Measurements from ENCODE around the gene UMAD1.
A peak's percentile ranks its signal among the peaks of the same experiment; 100 is the strongest.

UMAD1 gene

DNA sequence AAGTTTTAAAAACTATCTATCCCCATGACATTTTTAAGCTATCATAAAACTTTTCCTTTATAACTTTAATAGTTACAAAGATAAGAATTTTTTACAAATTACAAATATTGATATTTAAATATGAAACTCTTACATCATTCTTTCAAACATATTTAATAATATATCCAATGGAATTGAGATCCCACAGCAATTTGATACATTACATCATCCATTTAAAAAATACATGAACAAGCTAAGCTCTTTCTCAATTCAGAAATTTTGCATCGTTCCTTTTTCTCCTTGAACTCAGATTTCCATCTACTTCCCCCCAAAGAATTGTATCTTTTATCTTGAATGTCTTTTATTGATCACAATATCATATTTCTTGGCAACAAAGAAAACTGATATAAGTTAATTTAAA is 209.6 kb downstream of the UMAD1 start:
- no peak for DNase-seq

DNA sequence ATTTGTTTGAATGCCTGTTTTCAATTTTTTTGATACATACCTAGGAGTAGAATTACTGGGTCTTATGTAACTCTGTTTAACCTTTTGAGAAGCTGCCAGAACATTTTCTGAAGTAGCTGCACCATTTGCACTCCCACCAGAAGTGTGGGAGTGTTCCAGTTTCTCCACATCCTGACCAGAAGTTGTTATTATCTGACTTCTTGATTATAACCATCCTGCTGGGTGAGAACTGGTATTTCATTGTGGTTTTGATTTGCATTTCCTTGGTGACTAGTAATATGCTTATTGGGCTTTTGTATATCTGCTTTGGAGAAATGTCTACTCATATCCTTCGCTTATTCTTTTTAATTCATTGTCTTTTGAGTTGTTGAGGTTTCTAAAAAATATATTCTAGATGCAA is 210.8 kb downstream of the UMAD1 start:
- no peak for DNase-seq

DNA sequence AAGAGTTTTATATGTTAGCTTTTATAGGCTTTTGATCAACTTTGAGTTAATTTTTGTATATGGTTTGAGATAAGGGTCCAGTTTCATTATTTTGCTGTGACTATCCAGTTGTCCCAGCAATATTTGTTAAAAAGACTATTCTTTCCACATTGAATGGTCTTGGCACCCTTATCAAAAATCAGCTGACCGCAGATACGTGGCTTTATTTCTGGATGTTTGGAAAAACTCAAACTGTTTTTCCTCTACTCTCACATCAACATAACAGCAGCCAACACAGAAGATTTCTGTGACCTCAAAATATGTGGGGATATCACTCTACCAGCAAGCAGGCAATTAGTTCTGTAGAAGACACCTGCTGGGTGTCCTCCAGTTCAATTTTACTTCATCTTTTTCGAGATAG is 211.4 kb downstream of the UMAD1 start:
- DNase-seq: no peak

DNA sequence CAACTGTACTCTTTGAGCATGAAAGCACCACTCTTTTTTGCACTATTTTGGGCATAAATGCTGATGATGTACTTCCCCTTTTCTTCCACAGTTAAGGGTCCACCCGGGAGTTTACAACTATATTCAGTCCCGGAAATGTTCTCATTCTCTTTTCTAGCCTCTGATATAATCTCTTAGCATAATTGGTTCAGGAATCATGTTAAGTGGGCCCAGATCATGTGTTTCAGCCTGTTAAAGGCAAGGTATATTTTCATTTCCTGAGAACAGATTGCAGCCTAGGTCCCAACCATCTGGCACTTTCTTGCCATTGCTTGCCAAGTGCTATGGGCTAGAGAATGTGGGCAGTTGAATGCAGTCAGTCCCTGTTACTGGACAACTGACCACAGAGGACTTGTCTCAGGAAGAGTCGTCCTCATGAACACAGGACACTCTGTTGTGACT is 216.6 kb downstream of the UMAD1 start:
- no peak for DNase-seq

DNA sequence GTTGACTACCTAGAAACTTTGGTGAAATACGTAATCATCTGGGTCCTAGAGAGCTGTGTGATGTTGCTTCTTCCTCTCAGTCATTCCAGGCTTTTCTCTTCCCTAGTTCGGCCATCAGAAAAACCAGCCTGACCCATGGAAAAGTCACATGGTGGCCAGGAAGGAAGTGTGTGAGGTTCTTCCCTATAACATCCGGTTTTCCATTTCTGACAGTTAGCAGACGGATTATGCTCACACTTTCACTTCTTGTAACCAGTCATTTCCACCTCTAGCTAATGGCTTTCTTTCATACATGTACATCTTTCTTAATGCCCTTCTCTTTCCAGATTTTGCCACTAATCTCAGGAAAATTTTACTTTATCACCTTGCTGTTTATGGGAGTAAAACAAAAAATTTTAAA is 218.0 kb downstream of the UMAD1 start:
- DNase-seq: no peak

DNA sequence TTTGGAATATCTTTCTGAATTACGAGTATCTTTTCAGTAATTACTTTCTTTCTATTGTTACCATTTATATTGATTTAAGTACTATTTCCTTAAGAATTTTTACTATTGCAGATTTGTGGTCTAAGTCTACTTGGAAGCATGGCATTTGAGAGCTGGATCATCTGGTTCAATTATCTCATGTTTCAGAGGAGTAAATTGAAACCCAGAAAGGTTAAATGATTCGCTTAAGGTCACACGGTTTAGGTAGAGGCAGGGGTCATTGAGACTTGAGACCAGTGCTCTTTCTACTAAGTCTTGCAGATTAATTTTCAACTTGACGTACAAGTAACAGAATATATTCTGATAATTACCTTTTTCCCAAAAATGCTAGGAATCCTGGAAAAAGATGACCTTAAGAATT is 218.9 kb downstream of the UMAD1 start:
- no peak for DNase-seq

DNA sequence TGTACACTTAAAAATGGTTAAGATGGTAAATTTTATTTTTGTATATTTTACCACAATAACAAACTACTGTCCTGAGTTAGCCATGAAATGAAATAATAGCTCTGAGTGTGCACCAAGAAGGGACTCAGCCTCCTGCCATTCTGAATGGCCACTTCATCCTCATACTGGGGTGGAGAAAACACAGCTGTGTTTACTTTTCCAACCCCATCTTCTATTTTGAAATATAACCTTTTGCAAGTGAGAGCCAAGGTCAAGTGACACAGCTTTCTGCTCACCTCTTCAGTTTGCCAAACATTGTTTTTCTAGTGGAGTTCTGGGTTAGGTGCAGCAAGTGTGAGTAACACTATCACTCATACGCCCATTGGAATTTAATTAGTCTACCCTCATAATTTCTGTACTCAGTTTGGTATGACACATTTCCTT is 220.7 kb downstream of the UMAD1 start:
- DNase-seq: peak; percentile 70

DNA sequence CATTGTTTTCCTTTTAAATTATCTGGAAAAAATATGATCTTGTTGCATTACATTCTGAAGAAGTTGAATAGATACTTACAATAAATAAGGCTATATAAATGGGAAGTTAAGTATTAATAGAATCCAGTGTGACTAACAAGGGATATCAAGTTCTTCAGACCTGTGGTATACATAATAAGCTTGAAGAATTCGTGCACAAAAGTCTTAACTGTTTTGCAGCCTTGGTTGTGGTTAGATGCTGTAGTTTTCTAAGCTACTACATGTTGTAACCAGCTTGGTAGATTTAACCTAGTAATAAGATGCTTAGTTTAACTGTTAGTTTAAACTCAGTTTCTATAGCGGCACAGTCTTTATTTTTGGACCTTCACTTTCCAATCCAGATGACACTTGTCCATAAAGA is 221.8 kb downstream of the UMAD1 start:
- no peak for DNase-seq

DNA sequence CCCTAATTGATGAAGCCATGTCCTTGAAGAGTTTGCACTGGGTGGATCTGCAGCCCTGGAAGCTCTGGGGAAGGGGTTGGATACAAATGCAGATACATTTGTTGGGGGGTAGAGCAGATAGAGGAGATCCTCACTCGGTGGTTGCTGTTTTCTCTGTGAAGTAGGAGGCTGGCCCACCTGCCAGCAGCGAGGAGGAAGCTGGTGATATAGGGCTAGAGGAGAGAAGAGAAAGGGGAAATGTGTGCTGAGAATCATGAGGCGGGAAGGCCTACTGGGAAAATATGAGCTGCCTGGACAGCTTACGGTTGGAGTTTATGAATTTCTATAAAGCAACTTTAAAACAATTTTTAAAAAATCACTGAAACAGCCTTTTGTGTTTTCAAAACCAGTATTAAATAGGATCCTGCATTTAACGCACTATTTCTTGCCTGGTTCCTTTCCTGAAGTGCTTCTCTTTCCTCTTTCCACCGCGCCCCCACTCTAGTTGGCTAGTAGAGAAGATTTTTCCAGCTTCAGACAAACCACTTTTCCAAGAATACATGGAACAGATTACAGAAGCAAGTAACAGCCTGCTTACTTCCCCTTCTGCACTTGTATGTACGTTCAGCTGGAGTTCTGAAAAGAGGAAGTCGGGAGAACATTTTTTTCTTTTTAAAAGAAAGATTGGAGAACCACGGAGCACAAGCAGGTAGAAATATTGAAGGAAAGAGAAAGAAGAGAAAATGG is 227.5 kb downstream of the UMAD1 start:
- DNase-seq: peak; percentile 19

DNA sequence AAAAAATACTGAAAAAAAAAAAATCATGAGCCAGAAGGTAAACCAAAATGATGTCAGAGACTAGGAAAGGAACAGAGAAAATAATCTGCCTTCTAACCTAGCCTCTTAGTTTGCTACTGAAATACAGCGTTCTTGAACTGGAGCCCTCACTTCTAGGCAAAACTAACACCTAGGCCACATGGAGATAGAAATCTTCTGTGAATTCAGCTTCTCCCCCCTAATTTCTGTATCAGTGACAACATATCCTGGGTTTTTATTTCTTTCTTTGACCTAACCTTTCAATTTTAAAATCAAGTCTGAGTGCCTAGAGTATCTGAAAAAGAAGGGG is 228.0 kb downstream of the UMAD1 start:
- no peak for DNase-seq

DNA sequence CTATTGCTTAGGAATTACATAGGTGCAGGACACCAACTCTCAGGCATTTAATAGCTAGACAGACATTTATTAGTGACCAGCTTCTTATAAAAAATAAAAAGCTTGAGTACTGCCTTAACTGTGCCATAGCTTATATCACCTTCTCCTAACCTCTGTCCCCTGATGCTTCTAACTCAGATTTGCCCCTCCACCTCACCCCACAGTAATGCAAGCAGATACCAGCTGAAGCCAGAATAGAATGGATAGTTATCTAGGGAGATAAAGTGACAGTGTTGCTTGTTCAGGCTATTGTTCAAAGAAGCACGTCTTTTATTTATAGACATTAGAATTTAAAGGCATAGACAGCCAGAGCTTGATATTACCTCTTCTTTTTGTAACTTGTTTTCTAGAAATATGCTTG is 228.5 kb downstream of the UMAD1 start:
- peak; percentile 18 for DNase-seq

DNA sequence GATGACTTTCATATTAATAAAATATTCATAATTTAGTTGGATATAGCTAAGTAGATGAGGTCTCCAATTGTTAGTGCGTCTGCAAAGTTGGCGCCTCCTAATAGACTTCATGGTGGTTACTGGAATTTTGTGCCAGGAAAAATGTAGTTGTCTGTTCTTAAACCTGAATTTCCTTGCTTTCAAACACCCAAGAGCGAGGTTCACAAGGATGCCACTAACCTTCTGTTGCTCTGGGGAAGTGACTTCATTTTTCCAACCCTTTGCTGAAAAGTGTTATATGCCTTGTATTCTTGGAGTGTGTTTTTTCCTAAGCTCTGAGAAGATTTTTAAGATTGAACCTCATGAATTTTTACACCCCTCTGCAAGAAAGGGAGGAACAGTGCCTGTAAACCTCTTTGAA is 229.1 kb downstream of the UMAD1 start:
- DNase-seq: no peak

DNA sequence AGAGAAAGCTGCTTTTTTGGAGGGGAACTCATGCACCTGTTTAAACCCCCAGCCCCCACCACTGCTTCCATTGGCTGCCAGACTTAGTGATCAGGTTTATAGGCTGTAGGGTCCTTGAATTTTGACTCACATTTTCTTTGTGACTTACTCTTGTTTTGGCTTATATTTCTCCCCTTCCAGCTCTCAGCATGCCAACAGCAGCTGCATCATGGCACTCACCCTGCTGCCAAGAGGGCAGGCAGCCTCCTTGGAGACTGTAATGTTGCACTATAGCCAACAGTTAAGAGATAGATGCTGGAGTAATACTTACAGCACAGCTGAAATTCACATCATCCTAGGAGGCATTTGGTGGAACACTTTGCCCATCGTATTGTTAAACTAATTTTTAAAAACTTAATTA is 230.0 kb downstream of the UMAD1 start:
- DNase-seq: no peak

DNA sequence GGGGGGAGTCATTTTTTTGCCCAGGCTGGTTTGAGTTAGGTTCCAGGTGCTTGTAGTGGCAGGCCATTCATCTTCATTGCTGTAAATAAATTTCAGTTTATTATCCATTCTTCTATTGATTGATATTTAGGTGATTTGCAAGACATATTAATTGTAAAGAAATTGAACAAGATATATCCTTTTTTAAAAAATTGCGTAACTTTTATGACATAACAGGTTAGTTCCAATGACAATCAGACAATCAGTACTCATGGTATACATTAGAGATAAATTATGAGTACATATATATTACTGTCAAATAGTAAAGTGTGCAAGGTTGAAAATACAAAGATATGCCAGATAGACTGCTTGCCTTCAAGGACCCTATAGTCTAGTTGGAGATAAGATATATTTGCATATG is 235.9 kb downstream of the UMAD1 start:
- no peak for DNase-seq

DNA sequence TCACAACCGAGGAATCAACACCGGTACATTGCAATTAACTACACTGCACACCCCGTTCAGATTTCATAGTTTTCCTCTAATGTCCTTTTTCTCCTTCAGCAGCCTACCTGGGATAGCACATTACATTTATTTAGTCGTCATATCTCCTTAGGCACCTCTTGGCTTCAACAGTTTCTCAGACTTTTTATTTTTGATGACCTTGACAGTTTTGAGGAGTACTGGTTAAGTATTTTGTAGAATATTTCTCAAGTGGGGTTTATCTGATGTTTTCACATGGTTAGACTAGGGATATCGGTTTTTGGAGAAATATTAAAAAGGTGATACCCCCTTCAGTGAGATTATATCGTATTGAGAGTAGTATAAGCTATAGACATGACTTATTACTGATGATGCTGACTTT is 241.0 kb downstream of the UMAD1 start:
- DNase-seq: no peak

DNA sequence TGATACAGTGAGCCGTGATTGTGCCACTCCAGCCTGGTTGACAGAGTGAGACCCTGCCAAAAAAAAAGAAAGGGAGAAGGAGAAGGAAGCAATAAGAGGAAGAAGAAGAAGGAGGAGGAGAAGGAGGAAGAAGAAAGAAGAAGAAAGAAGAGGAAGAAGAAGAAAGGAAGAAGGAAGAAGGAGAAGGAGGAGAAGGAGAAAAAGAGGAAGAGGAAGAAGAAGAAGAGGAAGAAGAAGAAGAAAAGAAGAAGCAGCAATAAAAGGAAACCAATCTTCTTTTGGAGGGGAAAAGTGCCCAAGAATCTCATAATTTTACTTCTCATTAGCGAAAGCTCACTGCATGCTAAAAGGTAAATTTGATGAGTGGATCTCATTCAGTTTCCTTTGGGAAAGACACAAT is 242.3 kb downstream of the UMAD1 start:
- DNase-seq: no peak

DNA sequence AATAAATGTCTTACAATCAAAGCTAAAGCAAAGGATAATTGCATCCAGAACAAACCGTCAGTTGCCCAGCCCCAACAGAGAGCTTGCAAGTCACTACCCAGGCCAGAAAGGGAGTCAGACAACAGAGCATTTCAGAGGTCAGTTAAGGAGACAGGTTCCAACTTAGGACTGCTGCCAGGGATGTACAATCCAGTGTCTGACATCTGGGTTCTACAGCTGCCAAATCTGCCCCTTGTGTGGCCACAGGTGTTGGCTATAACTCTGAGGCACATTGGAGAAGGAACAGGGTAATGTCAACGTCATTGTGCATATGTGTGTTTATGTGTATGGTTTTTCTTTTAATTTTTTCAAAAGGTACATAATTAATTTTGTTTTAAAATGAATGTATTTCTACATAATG is 242.8 kb downstream of the UMAD1 start:
- DNase-seq: no peak

DNA sequence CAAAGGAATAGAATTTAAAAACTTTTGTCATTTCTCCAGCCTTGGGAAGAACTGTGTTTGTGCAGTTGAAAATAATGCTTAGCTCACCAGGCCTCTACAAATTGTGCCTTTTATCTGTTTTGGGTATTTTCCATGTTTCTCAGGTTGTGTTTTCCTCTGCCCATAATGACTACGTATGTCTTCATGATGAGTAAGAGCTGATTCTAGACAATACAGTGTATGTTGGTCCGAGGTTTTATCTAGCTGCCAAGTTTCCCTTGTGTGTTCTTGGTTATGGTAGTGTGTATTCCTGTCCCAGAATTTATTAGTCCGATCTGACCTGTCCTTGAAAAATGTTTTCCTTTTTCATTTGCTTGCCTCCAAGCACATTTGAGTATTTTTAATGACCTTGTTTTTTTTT is 244.3 kb downstream of the UMAD1 start:
- DNase-seq: no peak

DNA sequence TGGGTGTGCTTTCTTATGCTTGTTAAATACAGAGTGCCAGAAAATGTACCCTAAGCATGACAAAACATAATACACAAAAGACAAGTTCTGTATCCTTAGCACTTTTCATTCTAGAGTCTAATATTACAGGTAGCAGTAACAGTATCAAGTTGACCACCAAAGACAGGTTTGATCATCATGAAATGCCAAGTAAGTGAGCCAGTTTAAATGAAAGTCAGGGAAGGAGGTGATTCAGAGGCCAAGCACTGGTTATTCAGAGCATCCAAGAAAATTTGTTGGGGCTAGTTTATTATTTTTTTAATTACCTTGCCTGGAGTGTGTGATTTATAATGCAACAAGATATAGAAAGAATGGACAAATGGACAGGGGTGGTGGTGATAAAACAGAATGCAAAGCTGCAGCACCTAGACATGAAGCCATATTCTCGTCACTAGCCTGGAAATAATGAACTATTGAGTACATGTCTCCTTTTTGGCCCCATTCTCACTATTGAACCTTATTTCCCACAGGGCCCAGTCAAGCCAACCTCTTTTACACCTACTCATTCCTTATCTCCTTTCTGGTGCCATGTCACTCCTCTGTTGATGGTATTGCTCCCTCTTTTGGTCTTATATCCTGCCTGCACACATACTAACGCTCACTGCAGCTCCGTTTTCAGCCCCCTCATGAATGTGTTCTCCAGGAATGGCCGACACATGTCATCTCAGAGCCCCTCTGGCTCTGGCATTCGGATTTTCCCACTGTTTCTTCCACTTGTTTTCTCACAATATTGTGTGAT is 249.4 kb downstream of the UMAD1 start:
- DNase-seq: no peak

DNA sequence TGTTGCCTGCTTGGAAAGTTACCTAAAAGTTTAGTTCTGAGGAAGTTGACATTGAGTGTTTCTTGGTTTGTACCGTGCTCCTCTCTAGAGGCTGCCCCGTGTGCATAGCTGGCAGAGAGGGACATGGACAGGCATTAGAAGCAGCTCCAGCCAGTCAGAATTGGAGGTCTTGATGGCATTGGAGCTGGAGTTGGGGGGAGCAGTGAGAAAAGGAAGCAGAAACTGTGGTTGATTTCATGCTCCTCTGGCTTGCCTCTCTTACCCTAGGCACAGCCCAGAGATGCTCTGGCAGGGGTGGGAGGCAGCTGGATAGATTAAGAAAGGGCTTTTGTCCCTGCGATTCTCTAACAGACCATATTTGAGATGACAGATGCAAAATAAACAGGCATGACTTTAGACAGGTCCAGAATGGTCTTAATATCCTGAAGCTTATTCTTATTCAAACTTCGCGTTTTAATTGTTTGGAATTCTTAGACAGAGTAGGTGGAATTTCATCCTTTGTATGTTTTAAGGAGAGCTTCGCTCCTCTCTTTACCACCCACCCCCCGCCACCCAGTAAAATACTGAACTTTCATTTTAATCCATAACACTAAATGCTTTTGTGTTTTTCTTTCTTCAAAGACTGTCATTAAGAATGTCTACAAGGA is 254.6 kb downstream of the UMAD1 start:
- DNase-seq: no peak

DNA sequence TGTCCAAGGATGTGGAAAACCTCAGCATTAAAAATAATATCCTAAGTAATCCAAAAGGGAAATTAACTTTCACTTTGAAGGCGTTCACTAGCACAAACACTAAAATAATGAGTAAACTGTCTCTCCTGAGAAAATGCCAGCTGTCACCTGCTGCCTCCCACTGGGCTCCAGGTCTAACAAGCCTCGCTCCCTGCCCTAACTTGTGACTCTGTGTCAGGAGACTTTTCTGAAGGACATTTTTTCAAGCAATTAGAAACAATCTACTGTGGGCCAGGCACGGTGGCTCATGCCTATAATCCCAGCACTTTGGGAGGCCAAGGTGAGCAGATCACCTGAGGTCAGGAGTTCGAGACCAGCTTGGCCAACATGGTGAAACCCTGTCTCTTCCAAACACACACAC is 255.2 kb downstream of the UMAD1 start:
- peak; percentile 69 for DNase-seq

DNA sequence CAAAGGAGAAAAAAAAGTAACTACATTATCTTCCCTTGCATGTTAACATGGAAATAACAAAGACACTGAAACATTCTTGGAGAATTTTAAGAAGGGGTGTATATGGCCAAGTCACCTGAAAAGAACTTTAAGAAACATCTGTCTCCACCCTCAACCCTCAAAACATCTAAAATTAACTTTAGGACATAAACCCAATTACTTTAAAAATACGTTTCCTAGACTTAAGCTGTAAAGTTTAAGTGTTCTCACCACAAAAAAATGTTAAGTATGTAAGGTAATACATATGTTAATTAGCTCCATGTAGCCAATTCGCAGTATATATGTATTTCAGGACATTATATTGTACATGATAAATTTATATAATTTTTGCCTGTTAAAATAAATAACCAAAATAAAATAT is 257.0 kb downstream of the UMAD1 start:
- DNase-seq: no peak

DNA sequence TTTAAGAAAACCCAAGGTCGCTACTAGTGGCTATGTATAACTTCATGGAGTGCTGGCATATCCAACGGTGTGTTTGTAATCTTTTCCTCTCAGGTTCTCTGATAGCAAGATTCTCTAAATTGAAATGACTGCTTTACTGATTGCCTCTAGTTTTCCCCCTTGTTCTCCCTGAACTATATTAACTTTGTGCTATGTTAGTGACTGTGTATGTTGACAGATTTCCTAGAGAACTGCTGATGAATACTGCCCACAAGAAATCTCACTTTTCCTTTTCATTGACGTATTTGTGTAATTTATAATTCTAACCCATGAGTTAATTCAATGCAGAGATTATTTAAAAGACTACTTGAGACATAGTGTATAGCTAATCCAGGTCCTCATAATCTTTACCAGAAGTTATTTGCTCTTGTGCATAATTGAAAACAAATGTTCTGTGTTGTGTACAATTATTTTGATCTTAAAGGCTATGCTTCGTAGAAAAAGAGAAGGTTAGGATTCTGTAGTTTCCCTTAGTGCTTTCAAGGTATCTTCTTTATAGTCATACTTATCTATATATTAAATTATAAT is 257.5 kb downstream of the UMAD1 start:
- no peak for DNase-seq

DNA sequence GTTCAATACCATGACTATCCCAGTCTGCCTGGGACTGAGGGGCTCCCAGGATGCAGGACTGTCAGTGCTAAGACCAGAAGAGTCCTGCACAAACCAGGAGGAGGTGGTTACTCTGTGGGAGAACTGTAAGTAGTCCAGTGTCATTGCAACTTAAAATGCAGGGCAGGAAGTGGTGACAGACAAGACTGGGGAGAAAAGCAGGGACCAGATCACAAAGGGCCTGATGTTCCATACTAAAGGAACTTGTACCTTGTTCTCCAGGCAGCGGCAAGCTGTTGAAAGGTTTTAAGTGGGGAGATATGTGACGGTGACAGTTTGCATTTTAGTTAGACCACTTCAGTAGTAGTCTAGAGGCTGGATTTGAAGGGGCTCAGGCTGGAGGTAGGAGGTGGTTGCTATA is 262.3 kb downstream of the UMAD1 start:
- no peak for DNase-seq
